OCI-LY1 (cell line): Measurements from ENCODE around the gene HIPK3.
A peak's percentile ranks its signal among the peaks of the same experiment; 100 is the strongest.

Experiments
- H2AFZ ChIP-seq: fragments of 200-600 bp; sonication (generic), shearing (Covaris generic); 2 replicates; pipeline ENCODE4 v1.6.0; 2014; ENCODE audit warnings: antibody characterized with exemption, mild to moderate bottlenecking, low read length
- H3F3A ChIP-seq: fragments of 200-600 bp; sonication (generic), shearing (Covaris generic); 2 replicates; pipeline ENCODE4 v1.6.0; 2014; ENCODE audit warnings: mild to moderate bottlenecking, antibody characterized with exemption, low read length, moderate library complexity; ENCODE audit not compliant: insufficient read depth
- H3K27ac ChIP-seq: fragments of 200-600 bp; sonication (generic); 2 replicates; pipeline ENCODE4 v1.5.1; 2014; ENCODE audit warnings: low read length, mixed run types, mild to moderate bottlenecking, low read depth; ENCODE audit not compliant: poor library complexity, severe bottlenecking
- H3K27me3 ChIP-seq: fragments of 200-600 bp; sonication (generic); 2 replicates; pipeline ENCODE4 v1.6.0; 2014; ENCODE audit warnings: antibody characterized with exemption, mild to moderate bottlenecking, low read length, moderate library complexity; ENCODE audit not compliant: insufficient read depth
- H3K36me3 ChIP-seq: fragments of 200-600 bp; sonication (generic); 2 replicates; pipeline ENCODE4 v1.6.1; 2014; ENCODE audit warnings: mild to moderate bottlenecking, antibody characterized with exemption, low read length, moderate library complexity, mixed read lengths; ENCODE audit not compliant: insufficient read depth
- H3K4me1 ChIP-seq: fragments of 200-600 bp; sonication (generic); 2 replicates; pipeline ENCODE4 v1.5.1; 2014; ENCODE audit warnings: mild to moderate bottlenecking, low read length, moderate library complexity; ENCODE audit not compliant: insufficient read depth, severe bottlenecking
- H3K4me2 ChIP-seq: fragments of 200-600 bp; sonication (generic), shearing (Covaris generic); 2 replicates; pipeline ENCODE4 v1.6.1; 2014; ENCODE audit warnings: low read length
- H3K4me3 ChIP-seq: fragments of 200-600 bp; sonication (generic); 2 replicates; pipeline ENCODE4 v1.5.1; 2014; ENCODE audit warnings: low read length, low read depth, mild to moderate bottlenecking, mixed read lengths; ENCODE audit not compliant: poor library complexity, severe bottlenecking
- H3K79me2 ChIP-seq: fragments of 200-600 bp; shearing (Covaris generic); 2 replicates; pipeline ENCODE4 v1.6.1; 2016; ENCODE audit warnings: mixed run types, low read length, mixed read lengths; ENCODE audit not compliant: insufficient read depth
- H3K9ac ChIP-seq: fragments of 200-600 bp; sonication (generic), shearing (Covaris generic); 2 replicates; pipeline ENCODE4 v1.6.1; 2014; ENCODE audit warnings: mild to moderate bottlenecking, low read length, mixed read lengths
- H3K9me2 ChIP-seq: fragments of 200-600 bp; sonication (generic), shearing (Covaris generic); 2 replicates; pipeline ENCODE4 v1.6.1; 2014; ENCODE audit warnings: low read depth, mild to moderate bottlenecking, low read length, mixed read lengths
- H3K9me3 ChIP-seq: fragments of 200-600 bp; shearing (Covaris generic); 2 replicates; pipeline ENCODE4 v1.6.1; 2014; ENCODE audit warnings: low read length, mixed read lengths
- H4K20me1 ChIP-seq: fragments of 200-600 bp; sonication (generic), shearing (Covaris generic); 2 replicates; pipeline ENCODE4 v1.6.0; 2016; ENCODE audit warnings: mild to moderate bottlenecking, low read length; ENCODE audit not compliant: insufficient read depth
- EZH2 ChIP-seq: fragments of 200-600 bp; sonication (generic), shearing (Covaris generic); IDR thresholded peaks from 2 replicates; pipeline ENCODE4 v1.8.0; 2017; ENCODE audit warnings: borderline replicate concordance, mixed run types, mild to moderate bottlenecking, antibody characterized with exemption, low read length, moderate library complexity, mixed read lengths
- TF ChIP-seq, protein P1 (sequence below): fragments of 200-600 bp; sonication (generic), shearing (Covaris generic); IDR thresholded peaks from 2 replicates; pipeline ENCODE4 v1.5.1; 2017; ENCODE audit warnings: mild to moderate bottlenecking, antibody characterized with exemption, low read length, moderate library complexity, mixed read lengths

The HIPK3 gene

DNA sequence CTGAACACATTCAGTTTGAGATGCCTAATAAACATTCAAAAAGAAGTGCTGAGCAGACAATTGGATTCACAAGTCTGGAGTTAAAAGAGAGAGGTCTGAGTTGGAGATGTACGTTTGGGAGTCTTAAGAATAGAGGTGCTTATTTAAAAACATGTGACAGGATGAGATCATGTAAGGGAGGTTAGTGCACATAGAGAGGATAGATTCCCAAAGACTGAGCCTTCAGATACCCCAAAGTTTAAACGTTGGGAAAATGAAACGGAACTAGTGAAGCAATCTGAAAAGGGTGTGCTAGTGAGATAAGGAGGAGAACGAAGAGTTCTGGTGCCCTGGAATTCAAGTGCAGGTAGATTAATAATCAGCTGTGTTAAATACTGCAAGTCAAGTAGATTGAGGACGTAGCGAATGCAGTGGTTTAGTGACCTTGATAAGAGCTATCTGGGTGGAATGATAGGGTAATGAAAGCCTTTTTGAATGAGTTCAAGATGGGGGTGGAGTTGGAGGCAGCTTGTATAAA, 63.7 kb downstream of the HIPK3 start:
- Histone ChIP-seq H3K9me3 (no peaks in the 10 kb centered on the region), H3K9me2 (no peaks in the 10 kb centered on the region), H2AFZ (no peak overlapping the region), H3K27ac (no peak overlapping the region), H3F3A (no peaks in the 10 kb centered on the region), H3K4me3 (no peak overlapping the region), H4K20me1 (no peaks in the 10 kb centered on the region), H3K9ac (no peak overlapping the region), H3K4me1 (peaks cover 9% of the 10 kb centered on the region), H3K36me3 (no peaks in the 10 kb centered on the region), H3K79me2 (peaks cover 14% of the 10 kb centered on the region; the same call in 1 of the 2 replicates), H3K27me3 (no peaks in the 10 kb centered on the region), H3K4me2 (no peak overlapping the region)
- TF ChIP-seq, protein P1, sequence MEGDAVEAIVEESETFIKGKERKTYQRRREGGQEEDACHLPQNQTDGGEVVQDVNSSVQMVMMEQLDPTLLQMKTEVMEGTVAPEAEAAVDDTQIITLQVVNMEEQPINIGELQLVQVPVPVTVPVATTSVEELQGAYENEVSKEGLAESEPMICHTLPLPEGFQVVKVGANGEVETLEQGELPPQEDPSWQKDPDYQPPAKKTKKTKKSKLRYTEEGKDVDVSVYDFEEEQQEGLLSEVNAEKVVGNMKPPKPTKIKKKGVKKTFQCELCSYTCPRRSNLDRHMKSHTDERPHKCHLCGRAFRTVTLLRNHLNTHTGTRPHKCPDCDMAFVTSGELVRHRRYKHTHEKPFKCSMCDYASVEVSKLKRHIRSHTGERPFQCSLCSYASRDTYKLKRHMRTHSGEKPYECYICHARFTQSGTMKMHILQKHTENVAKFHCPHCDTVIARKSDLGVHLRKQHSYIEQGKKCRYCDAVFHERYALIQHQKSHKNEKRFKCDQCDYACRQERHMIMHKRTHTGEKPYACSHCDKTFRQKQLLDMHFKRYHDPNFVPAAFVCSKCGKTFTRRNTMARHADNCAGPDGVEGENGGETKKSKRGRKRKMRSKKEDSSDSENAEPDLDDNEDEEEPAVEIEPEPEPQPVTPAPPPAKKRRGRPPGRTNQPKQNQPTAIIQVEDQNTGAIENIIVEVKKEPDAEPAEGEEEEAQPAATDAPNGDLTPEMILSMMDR, result no peak
- no peak for TF ChIP-seq EZH2

DNA sequence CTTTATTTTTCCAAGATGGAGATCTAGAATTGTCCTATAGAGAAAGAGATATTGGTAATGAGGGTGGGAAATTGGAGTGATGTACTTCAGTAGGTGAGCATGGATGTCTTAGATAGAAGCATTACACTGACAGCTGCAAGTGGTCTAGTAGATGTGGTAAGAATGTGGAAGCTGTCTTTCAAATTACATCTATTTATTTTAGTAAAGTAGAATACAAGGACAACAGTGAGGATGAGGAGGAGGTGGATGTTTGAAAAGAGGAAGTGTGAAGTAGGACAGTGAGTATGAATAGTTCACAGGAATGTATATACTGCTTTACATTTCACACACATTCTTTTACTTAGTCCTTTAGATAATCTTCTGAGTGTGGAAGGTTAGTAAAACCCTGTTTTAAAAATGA, 64.2 kb downstream of the HIPK3 start:
- Histone ChIP-seq H3K36me3 (no peaks in the 10 kb centered on the region), H3K4me3 (no peak overlapping the region), H3K9me3 (no peaks in the 10 kb centered on the region), H3K9me2 (no peaks in the 10 kb centered on the region), H3K4me2 (no peak overlapping the region), H2AFZ (no peak overlapping the region), H3K79me2 (peaks cover 14% of the 10 kb centered on the region; the same call in 1 of the 2 replicates), H3K9ac (no peak overlapping the region), H3F3A (no peaks in the 10 kb centered on the region), H3K27ac (no peak overlapping the region), H4K20me1 (no peaks in the 10 kb centered on the region), H3K27me3 (no peaks in the 10 kb centered on the region), H3K4me1 (peaks cover 9% of the 10 kb centered on the region)
- TF ChIP-seq EZH2, result no peak
- TF ChIP-seq, protein P1, result no peak

- Histone ChIP-seq H3F3A (no peaks in the 10 kb centered on the region), H3K36me3 (no peaks in the 10 kb centered on the region), H3K79me2 (peaks cover 14% of the 10 kb centered on the region), H3K27me3 (no peaks in the 10 kb centered on the region), H3K9me3 (no peaks in the 10 kb centered on the region), H3K4me3 (no peak overlapping the region), H3K4me1 (peaks cover 9% of the 10 kb centered on the region), H3K27ac (no peak overlapping the region), H3K9ac (no peak overlapping the region), H3K9me2 (no peaks in the 10 kb centered on the region), H3K4me2 (no peak overlapping the region), H2AFZ (no peak overlapping the region), H4K20me1 (no peaks in the 10 kb centered on the region)
- TF ChIP-seq, protein P1, result peak; percentile 9; the same call in 1 of the 2 replicates
- TF ChIP-seq EZH2, result no peak
Measured at GRCh38 chr11:33323421-33323820, 66.2 kb downstream of the HIPK3 start.
